Astrocyte (in vitro differentiated cells and primary cell): ENCODE data around the gene CACNA1D.

ENCODE experiments used
- CTCF ChIP-seq: IDR thresholded peaks from 2 replicates; pipeline ENCODE4 v1.5.1; 2011; ENCODE audit warnings: low read depth, mild to moderate bottlenecking, inconsistent platforms, low read length, moderate library complexity; ENCODE audit not compliant: insufficient read depth
- EZH2 ChIP-seq: IDR thresholded peaks from 2 replicates; pipeline ENCODE4 v1.6.1; 2012; ENCODE audit warnings: mild to moderate bottlenecking, low read length, inconsistent platforms; ENCODE audit not compliant: insufficient read depth

- TF ChIP-seq CTCF = no peak
- no peak for TF ChIP-seq EZH2
These were observed 8.6 kb upstream of the CACNA1D start for GRCh38 chr3:53485675-53486403.
